ENCODE measurements around the gene RPS6KC1.

DNA sequence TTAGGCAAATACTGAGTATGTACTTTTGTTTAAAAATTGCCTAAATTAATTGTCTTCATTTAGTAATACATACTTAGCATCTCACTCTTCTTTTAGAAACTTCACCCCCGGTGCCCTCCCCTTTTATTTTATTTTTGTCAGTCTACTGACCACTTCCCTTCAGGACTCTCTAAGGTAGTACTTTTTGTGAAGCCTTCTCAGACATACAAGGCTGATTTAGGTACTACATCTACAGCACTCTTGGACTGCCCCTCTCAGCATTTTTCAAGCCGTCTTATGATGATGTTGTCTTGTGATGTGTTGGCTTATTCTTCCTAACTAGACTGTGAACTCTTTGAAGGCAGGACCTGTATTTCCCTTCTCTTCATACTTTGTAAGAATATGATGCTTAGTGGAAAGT, 24.7 kb downstream of the RPS6KC1 start:
- TF ChIP-seq, protein P1, sequence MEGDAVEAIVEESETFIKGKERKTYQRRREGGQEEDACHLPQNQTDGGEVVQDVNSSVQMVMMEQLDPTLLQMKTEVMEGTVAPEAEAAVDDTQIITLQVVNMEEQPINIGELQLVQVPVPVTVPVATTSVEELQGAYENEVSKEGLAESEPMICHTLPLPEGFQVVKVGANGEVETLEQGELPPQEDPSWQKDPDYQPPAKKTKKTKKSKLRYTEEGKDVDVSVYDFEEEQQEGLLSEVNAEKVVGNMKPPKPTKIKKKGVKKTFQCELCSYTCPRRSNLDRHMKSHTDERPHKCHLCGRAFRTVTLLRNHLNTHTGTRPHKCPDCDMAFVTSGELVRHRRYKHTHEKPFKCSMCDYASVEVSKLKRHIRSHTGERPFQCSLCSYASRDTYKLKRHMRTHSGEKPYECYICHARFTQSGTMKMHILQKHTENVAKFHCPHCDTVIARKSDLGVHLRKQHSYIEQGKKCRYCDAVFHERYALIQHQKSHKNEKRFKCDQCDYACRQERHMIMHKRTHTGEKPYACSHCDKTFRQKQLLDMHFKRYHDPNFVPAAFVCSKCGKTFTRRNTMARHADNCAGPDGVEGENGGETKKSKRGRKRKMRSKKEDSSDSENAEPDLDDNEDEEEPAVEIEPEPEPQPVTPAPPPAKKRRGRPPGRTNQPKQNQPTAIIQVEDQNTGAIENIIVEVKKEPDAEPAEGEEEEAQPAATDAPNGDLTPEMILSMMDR (conservative IDR thresholded peaks at IDR 0.05; ENCODE audit: low read length) = no peak
- TF ChIP-seq EZH2phosphoT487 (IDR thresholded peaks at IDR 0.05; ENCODE audit: borderline replicate concordance) = no peak

All from Loucy (cell line).